Mononuclear cell (primary cell): ENCODE data around the gene AGAP1. TPM values are rescaled to one million over a fixed set of nuclear protein-coding genes. Genes with fewer than 3 reads are reported as not detected.

Experiments
- H3K27me3 ChIP-seq: 2 replicates; pipeline ENCODE4 v1.6.0; 2011; ENCODE audit warnings: low read length, control low read depth; ENCODE audit not compliant: insufficient read depth
- H3K4me1 ChIP-seq: 2 replicates; pipeline ENCODE4 v1.5.1; 2011; ENCODE audit warnings: mild to moderate bottlenecking, low read length, control low read depth; ENCODE audit not compliant: insufficient read depth
- H3K4me3 ChIP-seq: 2 replicates; pipeline ENCODE4 v1.5.1; 2011; ENCODE audit warnings: mild to moderate bottlenecking, low read length, moderate library complexity
- H3K9me3 ChIP-seq: 2 replicates; pipeline ENCODE4 v1.5.1; 2011; ENCODE audit warnings: low read depth, mild to moderate bottlenecking, control low read depth, low read length
- total RNA-seq: library from RNA; depleted of rRNA; stranded (reverse); fragments of >200 nt; gene quantifications from one replicate; pipeline ENCODE4 v1.2.3, GENCODE V29; 2012

AGAP1 gene
- total RNA-seq, 1 donor: 2.7 TPM

- Histone ChIP-seq H3K4me1 (no peaks in the 10 kb centered on the region), H3K9me3 (no peaks in the 10 kb centered on the region), H3K4me3 (no peak overlapping the region), H3K27me3 (no peaks in the 10 kb centered on the region)
Observed at GRCh38 chr2:235737840-235738239, 244.0 kb downstream of the AGAP1 start.

GRCh38 chr2:235739704-235740415, 246.0 kb downstream of the AGAP1 start:
- no peaks in the 10 kb centered on the region for H3K4me1 ChIP-seq
- H3K27me3 ChIP-seq: no peaks in the 10 kb centered on the region

DNA sequence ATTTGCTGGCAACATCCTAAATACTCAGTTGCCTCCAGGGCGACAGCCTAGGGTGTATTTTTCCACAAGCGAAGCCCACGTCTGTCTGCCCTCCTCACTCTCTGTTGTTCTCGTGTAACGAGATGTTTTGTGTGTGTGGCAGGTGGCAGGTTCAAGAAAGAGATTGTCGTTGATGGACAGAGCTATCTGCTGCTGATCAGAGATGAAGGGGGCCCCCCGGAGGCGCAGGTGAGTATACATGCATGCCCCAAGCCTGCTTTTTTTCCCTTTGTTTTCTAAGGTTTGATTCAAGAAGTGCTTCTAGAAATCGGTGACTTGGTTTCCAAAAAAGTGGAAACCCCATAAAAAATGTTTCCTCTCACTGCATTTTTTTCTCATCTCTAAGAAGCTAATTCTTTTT, 247.0 kb downstream of the AGAP1 start:
- no peaks in the 10 kb centered on the region for H3K27me3 ChIP-seq
- H3K4me1 ChIP-seq: no peaks in the 10 kb centered on the region
- H3K4me3 ChIP-seq: no peak overlapping the region
- no peaks in the 10 kb centered on the region for H3K9me3 ChIP-seq

More at GRCh38 chr2:235739704-235740415, 246.0 kb downstream of the AGAP1 start:
- Histone ChIP-seq H3K4me3 (no peak overlapping the region), H3K9me3 (no peaks in the 10 kb centered on the region)

- no peaks in the 10 kb centered on the region for H3K9me3 ChIP-seq
- H3K27me3 ChIP-seq: no peaks in the 10 kb centered on the region
- H3K4me1 ChIP-seq: no peaks in the 10 kb centered on the region
- no peak overlapping the region for H3K4me3 ChIP-seq
Observed at GRCh38 chr2:235744161-235744560, 250.3 kb downstream of the AGAP1 start.

DNA sequence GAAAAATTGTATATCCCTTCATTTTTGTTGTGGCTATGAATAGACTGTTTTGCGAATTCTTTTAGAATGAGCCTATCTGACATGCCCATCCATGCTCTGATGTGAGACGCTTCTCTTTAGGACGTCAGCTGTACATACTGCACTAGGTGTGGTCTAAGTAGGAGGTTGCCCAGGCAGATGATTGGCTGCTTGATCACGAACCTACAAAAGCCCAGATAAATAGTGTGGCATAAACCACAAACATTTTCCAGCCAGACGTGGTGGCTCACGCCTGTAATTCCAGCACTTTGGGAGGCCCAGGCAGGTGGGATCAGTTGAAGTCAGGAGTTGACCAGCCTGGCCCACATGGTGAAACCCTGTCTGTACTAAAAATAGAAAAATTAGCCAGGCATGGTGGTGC, 251.8 kb downstream of the AGAP1 start:
- H3K9me3 ChIP-seq: no peaks in the 10 kb centered on the region
- H3K4me3 ChIP-seq: no peak overlapping the region
- H3K4me1 ChIP-seq: no peaks in the 10 kb centered on the region
- no peaks in the 10 kb centered on the region for H3K27me3 ChIP-seq

- H3K9me3 ChIP-seq: no peaks in the 10 kb centered on the region
- H3K27me3 ChIP-seq: no peaks in the 10 kb centered on the region
- H3K4me3 ChIP-seq: no peak overlapping the region
- no peaks in the 10 kb centered on the region for H3K4me1 ChIP-seq
Observed at GRCh38 chr2:235746257-235746934, 252.6 kb downstream of the AGAP1 start.

- H3K4me3 ChIP-seq: no peak overlapping the region
- H3K9me3 ChIP-seq: no peaks in the 10 kb centered on the region
- no peaks in the 10 kb centered on the region for H3K4me1 ChIP-seq
- no peaks in the 10 kb centered on the region for H3K27me3 ChIP-seq
Observed at GRCh38 chr2:235747001-235747785, 253.3 kb downstream of the AGAP1 start.

- no peaks in the 10 kb centered on the region for H3K4me1 ChIP-seq
- no peak overlapping the region for H3K4me3 ChIP-seq
- H3K9me3 ChIP-seq: no peaks in the 10 kb centered on the region
- no peaks in the 10 kb centered on the region for H3K27me3 ChIP-seq
Observed at GRCh38 chr2:235747786-235748091, 253.9 kb downstream of the AGAP1 start.

GRCh38 chr2:235749121-235749770, 255.4 kb downstream of the AGAP1 start:
- Histone ChIP-seq H3K27me3 (no peaks in the 10 kb centered on the region), H3K4me3 (no peak overlapping the region), H3K9me3 (no peaks in the 10 kb centered on the region), H3K4me1 (no peaks in the 10 kb centered on the region)

DNA sequence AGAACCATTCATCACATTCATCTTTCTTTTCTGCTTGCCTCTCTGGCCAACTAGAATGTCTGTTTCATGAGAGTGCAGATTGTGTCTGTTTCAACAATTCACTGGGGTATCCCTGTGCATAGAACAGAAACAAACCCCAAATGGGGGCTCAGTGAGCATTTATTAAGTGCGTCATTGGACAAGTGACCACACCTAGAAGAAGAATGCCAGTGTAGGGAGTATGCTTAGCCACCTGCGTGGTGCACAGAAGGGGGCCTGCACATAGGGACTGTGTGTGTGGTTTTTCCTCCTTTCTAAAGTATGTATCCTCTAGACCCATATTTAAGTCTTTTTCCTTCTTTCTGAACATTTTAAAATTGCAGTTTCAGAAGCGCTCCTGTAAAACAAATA, 255.9 kb downstream of the AGAP1 start:
- Histone ChIP-seq H3K27me3 (no peaks in the 10 kb centered on the region), H3K4me1 (no peaks in the 10 kb centered on the region), H3K9me3 (no peaks in the 10 kb centered on the region), H3K4me3 (no peak overlapping the region)

- Histone ChIP-seq H3K27me3 (no peaks in the 10 kb centered on the region), H3K4me3 (no peak overlapping the region), H3K4me1 (no peaks in the 10 kb centered on the region), H3K9me3 (no peaks in the 10 kb centered on the region)
Observed at GRCh38 chr2:235752846-235753245, 259.0 kb downstream of the AGAP1 start.

GRCh38 chr2:235754357-235755207, 260.7 kb downstream of the AGAP1 start:
- Histone ChIP-seq H3K4me3 (no peak overlapping the region), H3K27me3 (no peaks in the 10 kb centered on the region), H3K9me3 (no peaks in the 10 kb centered on the region), H3K4me1 (no peaks in the 10 kb centered on the region)

GRCh38 chr2:235756491-235756890, 262.6 kb downstream of the AGAP1 start:
- Histone ChIP-seq H3K9me3 (no peaks in the 10 kb centered on the region), H3K4me3 (no peak overlapping the region), H3K4me1 (no peaks in the 10 kb centered on the region), H3K27me3 (no peaks in the 10 kb centered on the region)

DNA sequence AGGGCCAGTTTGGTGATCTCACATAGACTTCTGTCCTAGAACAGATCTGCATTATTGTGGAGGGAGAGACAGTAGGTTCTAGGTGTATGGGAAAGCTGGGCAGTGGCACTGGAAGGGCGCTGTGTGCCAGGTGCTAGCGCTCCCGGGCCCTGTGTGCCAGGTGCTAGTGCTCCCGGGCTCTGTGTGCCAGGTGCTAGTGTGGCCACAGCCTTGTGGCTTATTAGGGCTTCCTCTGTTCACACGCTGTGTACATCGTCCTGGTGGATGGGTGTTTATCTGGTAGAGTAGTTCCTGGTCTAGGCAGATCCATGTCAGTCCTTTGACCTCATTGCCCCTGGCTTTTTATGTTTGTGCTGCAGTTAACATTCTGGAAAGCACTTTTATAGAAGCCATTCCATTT, 263.4 kb downstream of the AGAP1 start:
- Histone ChIP-seq H3K27me3 (no peaks in the 10 kb centered on the region), H3K4me3 (no peak overlapping the region), H3K4me1 (no peaks in the 10 kb centered on the region), H3K9me3 (no peaks in the 10 kb centered on the region)
